SU-DHL-6 (cell line): ENCODE measurements around the gene B3GALT5.

Experiments
- CTCF ChIP-seq: fragments of 200-600 bp; sonication (generic); IDR thresholded peaks from one replicate; pipeline ENCODE4 v1.5.1; 2017; ENCODE audit warnings: antibody characterized with exemption, mild to moderate bottlenecking, low read length, moderate library complexity; ENCODE audit not compliant: insufficient read depth, poor library complexity, severe bottlenecking
- EZH2phosphoT487 ChIP-seq: fragments of 200-600 bp; sonication (generic), shearing (Covaris generic); conservative IDR thresholded peaks from 2 replicates; pipeline ENCODE4 v1.6.1; 2018; ENCODE audit warnings: mild to moderate bottlenecking, antibody characterized with exemption, low read length, moderate library complexity, mixed read lengths

GRCh38 chr21:39637971-39638240 lies 25.2 kb downstream of the B3GALT5 start:
- TF ChIP-seq EZH2phosphoT487 (no peak), CTCF (no peak)
